HG03064 (cell line): ENCODE data around the gene MGMT.

Source experiments
- ATAC-seq: cut with Tn5 transposase; IDR thresholded peaks from one replicate; pipeline ENCODE4 v1.9.1; 2021; ENCODE audit warnings: low read depth; ENCODE audit not compliant: unreplicated experiment

The MGMT gene

DNA sequence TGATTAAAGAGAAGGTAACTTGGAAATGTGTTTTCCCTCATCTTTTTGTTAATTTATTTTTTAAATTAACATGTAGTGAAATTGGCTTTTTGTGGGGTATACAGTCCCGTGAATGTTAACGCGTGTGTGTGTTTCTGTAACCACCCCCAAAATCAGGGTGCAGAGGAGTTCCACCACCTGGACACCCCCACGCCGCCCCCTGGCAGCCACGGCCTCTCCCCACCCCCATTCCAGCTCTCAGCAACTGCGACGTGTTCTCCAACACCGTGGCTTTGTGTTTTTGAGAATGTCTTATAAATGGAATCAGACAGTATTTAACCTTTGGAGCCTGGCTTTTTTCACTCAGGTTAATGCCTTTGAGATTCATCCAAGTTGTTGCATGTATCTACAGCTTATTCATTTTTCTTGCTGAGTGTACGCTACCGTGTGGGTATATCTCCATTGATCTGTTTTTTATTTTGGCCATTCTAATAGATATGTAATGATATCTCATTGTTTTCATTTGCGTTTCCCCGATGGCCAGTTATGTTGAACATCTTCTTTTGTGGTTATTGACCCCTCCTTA is 278.2 kb downstream of the MGMT start:
- no peak for ATAC-seq

DNA sequence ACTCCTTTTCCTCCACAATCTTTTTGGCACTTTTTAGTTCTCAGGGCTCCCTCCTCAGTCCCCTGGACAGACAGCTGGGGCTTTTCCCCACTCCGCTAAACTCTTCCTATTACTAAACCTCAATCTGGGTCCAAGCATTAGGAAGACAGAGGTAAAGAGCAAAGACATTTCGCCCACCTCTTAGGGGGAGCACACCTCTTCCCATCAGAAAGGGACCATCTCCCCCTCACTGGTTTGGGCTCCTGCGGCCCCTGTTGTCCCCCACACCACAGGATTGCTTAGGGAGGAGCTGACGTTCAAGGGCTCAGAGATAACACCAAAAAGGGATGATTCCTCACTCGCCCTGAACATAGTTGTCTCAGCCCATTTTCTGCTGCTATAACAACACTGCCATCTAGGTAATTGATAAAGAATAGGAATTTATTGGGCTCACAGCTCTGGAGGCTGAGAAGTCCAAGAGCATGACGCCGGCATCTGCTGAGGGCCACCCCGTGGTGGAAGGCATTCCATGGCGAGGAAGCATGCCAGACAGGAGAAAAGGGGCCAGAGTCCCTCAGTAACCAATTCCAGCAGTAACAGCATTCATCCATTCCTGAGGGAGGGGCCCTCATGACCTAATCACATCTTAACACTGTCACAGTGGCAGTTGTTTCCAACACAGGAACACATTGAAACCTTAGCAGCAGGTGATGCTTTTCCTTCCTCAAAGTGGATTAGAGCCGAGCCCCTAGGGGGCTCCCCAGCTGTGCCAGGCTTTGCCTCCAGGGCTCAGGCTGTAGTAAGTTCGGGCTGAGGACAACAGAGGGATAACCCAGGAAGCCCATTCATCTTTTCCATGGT is 287.4 kb downstream of the MGMT start:
- no peak for ATAC-seq

DNA sequence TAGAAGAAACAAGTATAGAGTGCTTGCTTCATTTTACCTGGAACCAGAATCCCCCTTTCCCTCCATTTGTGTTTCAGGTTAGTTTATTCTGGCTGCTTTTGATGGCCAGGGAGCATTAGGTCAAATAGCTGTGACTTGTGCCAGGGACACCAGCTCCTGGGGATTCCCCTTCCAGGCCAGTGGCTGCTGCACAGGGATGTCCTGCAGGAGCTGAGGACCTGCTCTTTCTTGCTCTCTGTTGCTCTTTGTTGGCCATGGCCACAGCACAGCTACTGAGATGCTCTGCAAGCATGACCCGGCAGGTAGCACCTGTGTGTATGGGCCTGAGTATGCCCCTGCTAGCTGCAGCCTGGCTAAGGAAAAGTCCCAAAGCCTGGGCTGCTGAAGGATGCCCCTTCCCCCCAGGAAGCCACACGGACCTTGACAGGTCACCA is 288.1 kb downstream of the MGMT start:
- no peak for ATAC-seq

DNA sequence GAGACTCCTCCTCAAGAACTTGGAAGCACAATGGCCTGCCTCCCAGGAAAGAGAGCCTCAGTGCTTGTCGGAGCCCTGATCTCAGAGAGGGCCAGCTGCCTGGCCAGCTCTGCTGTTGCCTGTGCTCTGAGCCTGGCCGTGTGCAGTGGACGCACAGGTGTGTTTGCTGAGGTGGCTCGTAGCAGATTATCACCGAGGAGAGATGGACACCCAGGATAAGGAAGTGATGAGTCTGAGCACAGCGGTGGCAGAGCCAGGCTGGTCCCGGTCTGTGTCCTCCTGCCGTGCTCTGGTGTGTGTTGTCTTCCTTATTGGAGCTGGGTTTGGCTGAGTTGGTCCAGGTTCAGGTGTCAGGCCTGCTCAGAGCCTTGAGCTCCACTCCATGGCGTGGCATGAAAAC is 288.6 kb downstream of the MGMT start:
- no peak for ATAC-seq

DNA sequence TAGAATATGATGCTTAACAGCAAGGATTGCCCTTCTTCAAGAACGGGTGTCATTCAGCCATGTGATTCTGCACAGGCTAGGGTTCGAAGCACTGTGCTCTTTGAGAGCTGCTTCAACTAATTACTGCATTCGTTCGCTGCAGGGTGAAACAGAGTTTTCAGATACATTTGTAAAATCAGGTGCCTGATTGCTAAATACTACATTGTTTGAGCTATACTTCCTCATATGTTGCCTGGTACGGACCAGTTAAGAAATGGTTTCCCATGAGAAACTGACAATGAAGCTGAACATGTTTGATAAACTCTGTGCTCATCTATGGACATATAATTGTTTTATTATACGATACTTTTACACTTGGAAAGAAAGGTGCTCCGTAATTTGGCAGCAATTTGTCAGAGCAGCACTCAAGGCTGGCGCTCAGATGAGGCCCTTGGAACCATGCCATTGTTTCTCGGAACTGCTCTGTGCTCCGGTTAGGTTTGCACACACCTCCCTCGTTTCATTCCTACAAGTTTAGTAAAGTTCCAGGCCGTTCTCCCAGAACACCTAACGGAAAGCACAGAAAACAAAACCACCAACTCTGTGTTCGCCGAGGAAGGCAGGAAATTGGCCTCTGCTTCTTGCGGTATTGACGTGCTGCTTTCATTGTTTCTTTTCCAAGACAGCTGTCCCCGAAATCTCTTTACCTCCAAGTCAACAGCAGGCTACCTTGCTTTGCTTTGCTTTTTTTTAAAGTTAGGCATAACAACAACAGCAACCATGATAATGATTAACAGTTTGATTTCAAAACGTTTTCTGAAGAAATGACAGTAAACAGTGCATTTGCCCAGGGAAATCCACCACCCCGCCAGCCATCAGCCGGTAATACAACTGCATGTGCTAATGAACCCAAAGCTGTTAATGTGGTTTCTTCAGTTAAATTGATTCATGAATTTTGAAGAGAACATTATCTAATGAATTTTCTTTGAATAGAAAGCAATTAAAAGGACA is 290.2 kb downstream of the MGMT start:
- no peak for ATAC-seq

DNA sequence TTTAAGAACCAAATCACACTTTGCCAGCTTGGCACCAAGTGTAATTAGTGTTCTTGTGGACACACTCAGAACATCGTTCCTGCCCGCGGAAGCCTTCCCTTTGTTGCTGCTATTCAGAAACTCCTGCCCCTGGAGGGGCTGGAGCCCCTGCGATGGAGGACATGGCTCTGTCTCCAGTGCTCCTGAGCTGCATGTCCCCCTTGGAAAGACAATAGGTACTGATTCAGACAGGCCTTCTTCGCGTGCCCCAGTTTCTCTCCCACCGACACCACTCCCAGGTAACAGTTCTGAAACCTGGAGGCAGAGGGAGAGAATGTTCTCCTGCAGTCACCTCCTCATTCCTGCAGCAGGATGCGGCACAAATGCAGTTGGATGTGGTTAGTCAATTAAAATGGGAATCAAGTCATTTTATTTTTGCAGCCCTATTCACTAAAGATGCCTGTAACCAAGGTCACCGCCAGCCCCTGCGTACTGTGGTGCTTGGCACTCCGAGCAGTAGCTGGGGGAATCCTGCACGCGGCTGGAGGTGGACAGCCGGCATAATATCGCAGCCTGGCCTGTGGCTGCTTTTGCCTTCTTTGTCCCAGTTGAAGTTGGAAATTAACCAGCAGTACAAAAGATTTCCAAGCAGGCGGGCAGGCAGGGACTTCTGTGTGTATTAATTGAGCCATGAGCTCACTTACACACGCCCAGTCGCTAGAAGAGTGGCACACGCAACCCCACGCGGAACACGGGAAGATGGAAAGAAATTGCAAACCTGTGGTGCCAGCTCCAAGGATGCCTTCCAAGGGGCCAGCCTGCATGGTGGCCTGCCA is 291.4 kb downstream of the MGMT start:
- ATAC-seq = no peak

DNA sequence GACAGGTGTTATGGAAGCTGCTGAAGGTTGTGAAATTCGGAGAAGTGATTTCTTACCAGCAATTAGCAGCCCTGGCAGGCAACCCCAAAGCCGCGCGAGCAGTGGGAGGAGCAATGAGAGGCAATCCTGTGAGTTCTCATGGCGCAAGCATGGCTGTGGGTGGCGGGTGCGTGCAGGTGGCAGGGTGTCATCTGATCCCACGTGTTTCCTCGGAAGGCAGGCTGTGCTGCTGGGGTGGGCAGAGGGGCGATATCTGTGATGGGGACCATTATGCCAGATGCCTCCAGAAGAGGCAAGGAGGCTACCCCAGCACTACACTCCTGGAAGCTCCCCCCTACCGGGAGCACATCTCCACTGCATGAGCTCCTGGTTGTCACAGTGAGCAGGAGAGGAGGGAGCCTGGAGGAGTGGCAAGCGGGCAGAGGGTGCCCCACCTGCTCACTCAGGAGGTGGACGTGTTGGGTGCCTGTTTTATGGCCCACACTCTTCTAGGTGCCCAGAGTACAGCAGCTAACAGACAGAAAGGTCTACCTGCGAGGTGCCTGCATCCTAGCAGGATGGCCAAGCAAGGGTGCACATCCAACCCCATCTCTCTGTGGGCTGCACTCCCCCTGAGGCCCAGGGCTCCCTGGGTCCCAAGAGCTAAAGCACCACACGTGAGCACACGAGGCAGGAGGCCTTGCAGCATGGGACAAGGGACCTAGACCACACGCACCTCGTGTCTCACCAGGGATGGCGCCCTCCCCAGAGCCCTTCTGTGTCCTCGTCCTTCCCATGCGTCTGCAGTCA is 292.4 kb downstream of the MGMT start:
- ATAC-seq = no peak

DNA sequence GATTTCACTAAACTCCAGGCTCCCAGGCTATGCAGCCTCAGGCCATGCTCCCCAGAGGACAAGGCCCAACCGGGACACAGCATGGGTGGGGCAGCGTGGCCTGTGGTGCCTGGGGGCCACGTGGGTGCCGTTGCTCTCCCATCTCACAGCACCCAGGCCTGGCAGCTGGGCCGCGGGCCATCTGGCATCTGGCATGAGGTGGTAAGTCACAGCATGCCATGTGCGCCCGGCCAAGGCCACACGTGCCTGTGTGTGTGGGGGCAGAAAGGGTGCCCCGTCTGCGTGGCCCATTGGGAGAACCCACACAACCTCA is 292.9 kb downstream of the MGMT start:
- ATAC-seq = no peak

DNA sequence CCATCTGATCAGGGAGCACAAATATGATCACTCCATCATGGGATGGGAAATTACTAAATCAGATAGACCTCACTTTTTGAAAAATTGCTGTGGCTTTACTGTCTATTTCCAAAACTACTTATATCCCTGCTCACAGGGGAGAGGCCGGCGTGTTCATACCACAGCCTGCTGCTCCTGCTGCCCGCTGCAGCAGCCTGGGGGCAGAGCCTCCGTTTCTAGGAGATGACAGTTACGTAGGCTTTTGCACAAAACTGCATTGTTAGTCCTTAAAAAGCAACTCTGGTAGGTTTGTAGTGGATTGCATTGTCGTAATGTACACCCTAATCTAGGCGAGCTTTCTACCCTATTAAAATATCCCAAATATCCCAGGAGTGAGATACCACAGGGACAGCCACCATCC is 293.4 kb downstream of the MGMT start:
- ATAC-seq = no peak

DNA sequence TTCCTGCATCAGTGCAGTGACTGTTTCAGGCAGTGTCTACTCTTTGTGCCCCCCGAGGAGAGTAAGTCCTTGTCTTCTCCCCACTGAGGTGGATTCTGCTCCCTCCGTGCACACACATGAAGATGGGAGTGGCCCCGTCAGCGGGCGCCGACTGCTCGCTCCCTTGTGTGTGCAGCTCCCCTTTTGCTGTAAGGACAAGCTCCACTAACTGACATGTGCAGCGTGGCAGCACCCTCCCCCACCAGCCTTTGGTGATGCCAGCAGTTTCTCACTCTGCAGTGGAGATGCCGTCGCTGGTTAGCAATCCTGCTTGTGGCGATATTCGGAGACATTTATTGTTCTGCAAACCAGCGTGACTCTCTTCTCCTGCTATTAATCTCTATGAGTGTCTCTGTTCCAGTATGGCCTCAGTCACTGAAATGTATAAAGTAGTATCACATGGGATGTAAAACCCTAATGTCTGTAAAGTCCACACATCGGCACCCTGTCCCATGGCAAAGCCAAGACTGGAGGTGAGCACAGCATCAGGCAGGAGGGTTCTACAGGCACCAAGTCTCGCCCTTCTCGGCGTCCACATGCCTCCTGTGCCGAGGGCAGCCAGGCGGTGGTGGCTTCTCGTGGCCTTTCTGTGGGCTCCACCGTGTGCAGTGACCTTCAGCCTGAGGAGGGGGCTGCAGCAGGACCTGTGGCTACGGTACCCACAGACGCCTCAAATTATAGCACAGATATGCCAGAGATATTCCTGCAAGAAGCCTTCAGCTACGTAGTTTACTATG is 294.3 kb downstream of the MGMT start:
- ATAC-seq = no peak

DNA sequence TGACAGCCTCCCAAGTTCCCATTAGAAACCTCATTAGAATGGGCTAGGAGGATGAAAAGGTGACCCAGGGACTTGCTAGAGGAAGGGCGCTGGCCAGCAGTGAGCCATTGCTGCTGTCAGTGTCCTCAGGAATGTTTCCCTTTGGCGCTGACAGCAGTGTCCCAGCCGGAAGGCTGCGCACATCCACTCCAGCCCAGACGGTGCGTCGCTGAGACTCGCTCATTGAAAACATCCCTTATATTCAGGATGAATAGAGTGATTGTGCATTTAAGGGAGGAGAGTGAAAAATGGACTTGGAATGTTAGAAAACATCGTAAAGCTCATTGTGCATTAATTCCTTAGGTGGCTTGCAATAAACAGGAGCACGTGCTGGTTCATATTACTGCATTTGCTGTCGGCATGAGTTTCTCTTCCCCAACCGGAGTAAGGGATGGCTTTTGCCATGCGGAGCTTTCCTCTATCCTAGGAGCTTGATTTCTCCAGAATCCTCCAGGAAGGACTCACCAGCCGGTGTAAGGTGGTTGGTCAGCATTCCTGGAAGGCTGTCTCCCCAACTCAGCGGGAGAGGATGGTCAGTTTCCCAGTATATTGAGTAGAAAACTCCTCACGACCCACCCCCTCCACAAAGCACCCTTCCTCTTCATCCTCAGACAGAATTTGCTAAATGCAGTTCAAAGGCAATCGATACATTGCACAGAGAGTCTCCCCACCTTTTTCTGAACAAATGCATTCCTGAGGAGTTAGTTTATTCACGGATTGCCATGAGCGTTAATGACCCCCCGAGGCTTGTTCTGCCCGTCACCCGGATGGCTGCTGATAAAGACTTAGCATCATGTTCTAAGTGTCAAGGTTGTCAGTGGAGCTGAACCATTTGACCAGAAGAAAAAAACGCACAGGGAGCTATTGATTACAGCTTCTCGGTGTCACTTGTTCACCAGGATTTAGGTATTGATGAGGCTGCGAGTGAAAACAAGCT is 295.2 kb downstream of the MGMT start:
- ATAC-seq = no peak

DNA sequence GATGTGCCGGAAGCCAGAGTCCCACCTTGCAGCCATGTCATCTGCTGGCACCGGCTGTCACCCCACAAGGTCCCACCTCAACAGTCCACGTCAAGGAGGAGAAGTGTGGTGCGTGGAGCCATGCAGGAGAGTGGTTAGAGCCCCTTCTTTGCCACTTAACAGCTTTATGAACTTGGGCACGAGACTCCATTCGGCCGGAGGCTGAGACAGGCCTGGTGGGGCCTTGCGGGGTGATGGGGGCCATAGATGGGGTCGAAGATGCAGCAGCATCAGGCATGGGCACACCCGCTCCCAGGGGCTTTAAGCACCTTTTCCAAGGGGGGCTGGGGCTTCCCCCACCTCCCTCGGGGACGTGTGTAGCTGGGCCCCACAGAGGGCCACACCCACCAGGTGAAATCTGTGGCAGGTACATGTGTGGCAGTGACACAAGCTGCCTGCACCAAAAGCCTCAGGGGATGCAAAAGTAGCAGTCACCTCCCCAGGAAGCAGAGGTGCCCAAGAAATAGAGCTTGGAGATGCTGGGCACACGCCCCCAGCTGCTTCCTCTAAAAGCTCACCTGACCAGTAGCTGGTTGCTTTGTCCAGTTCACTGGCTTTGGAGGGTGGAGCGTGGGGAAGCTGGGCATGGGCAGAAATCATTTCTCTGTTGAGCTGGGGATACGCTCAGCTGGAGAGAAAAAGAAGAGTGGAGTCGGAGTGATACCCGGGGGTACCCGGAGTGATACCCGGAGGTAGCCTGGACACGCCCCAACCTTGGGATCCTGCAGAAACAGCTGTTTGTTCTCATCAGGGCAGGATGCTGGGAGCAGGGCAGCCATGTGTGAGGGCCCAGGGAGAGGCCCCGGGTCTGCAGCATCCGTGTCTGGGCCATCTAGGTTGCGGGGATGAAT is 297.2 kb downstream of the MGMT start:
- no peak for ATAC-seq

DNA sequence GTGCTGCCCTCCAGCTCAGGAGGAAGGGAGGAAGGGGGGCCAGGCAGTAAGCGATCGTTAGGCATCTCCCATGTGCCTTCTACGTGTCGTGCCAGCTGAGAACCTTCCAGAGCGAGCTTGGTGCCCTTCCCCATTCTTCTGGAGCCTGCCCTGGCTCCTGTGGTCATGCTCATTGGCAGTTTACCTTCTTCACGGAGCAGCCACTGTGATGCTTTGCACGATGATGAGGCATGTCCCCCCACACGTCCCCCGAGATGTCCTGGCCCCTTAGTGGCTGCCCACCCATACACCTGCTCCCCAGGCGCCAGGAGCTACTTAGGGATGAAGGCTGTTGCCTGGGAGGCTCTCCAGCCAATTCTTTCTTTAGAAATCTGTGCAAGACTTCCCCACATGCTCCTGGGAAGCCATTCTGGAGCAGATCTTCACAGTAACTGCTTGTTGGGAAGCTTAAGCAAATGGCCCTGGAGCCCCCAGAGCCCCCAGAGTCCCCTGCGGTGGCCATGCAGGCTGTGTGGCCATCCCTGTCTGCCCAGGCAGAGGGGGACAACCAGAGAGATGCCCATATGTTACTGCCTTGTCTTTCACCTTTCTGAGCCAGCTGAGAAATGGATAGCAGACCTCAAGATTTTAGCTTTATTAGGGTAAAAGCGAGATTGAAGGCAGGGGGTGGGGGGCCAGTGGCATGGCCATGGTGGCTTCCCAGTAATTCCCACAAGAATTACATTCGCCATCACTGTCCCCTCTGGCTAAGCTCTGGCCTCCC is 298.0 kb downstream of the MGMT start:
- no peak for ATAC-seq

DNA sequence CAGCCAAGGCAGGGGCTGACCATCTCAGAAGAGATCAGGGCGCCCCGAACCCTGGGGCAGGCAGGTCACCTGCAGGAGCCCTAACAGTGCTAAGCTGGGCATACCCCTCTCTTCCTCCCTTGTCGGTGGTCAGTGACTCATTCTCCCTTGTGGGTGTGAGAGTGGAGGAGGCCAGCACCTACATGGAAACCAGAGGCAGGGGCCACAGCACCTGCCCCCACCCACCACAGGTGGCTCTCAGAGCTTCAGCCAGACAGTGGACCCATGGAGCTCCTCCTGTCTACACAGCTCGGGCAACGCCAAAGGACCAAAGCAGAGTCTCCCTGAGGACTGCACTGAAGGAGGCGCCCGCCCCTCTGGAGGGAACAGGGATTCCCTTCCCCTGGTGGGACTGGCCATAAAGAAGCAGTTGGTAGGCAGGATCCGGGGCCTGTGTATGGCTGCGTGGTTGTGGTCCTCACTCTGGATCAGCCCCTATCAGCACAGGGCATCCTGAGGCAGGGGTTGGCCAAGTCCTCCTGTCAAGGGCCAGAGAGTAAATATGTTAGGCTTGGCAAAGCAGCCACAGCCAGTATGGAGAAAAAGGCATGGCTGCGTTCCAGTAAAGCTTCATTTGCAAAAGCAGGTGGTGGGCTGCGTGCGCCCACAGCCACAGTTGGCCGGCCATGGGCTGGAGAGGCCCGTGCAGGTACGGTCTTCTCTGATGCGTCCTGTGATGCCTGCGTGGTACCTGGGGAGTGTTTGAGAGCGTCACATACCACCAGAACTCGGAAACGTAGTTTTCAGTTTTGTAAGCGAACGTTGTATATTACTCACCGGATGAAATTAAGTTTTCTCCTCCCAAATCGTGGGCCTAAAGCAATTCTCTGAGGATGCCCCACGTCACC is 298.9 kb downstream of the MGMT start:
- no peak for ATAC-seq
